K562 (cell line): ENCODE results near the gene SSU72. TPM values are rescaled to one million over a fixed set of nuclear protein-coding genes. Genes with fewer than 3 reads are reported as not detected.

ENCODE experiments used
- ATAC-seq: fragments of 200-7000 bp; cut with Tn5 transposase; 3 replicates; pipeline ENCODE4 v1.9.1; 2020; ENCODE audit warnings: moderate library complexity
- BruUV-seq: library from RNA; stranded (reverse); fragments of 400-500 nt; replicated peaks from 2 replicates; lab custom pipeline; 2021; lab: Mats Ljungman, UMichigan
- CTCF ChIA-PET: fragments of 300-600 bp; formaldehyde crosslinking; extraction: SDS; loops from one replicate; lab custom pipeline; 2021; ENCODE audit warnings: low intra/inter-chr PET ratio; lab: Yijun Ruan, JAX
- POLR2A ChIA-PET: fragments of 300-600, 350-650 bp; sonication (Branson Sonifier 250); formaldehyde crosslinking; extraction: SDS; loops from one replicate; lab custom pipeline; 2021; ENCODE audit warnings: antibody characterized with exemption, inconsistent platforms; lab: Yijun Ruan, JAX
- DNase-seq, 4 experiments: peaks; one replicate each; pipeline versions ENCODE4 v3.0.0 to v3.0.0-alpha.2; 2011 to 2018; ENCODE audit warnings: low spot score in 3 of 4, mixed read lengths in 3 of 4; ENCODE audit errors: extremely low read depth in 1 of 4
- FAIRE-seq: peaks from 2 replicates; lab custom pipeline; 2011; peaks lifted over from hg19 to GRCh38; lab: Jason Lieb, UNC
- H2AFZ ChIP-seq: 2 replicates; pipeline ENCODE4 v1.6.0; 2011; ENCODE audit warnings: low read depth, low read length, control low read depth, inconsistent platforms
- H3K27ac ChIP-seq: fragments of 200-600 bp; 3 replicates; pipeline ENCODE4 v1.8.0; 2011; ENCODE audit warnings: low read depth, mild to moderate bottlenecking, control low read depth, inconsistent platforms, low read length, moderate library complexity, mixed read lengths; ENCODE audit errors: extremely low read depth
- H3K27me3 ChIP-seq, 2 experiments: fragments of 300-600 bp in 1 of 2; 2 replicates in 1 of 2; 3 replicates in 1 of 2; pipeline versions ENCODE4 v1.6.0 to v1.8.0; 2011; ENCODE audit warnings: inconsistent platforms in 2 of 2, low read length in 2 of 2, mild to moderate bottlenecking in 1 of 2, mixed read lengths in 1 of 2, moderate library complexity in 1 of 2; ENCODE audit not compliant: control insufficient read depth in 2 of 2, insufficient read depth in 2 of 2
- H3K36me3 ChIP-seq: fragments of 300-600 bp; 3 replicates; pipeline ENCODE4 v1.8.0; 2011; ENCODE audit warnings: mild to moderate bottlenecking, low read length, inconsistent platforms; ENCODE audit not compliant: control insufficient read depth, insufficient read depth
- H3K4me1 ChIP-seq, 2 experiments: fragments of 200-600 bp in 1 of 2; replicated peaks in 1 of 2; 2 replicates in 1 of 2; 3 replicates in 1 of 2; pipeline versions ENCODE4 v1.5.1 to v1.8.0; 2011; ENCODE audit warnings: inconsistent platforms in 2 of 2, low read length in 2 of 2, mild to moderate bottlenecking in 1 of 2, mixed read lengths in 1 of 2, moderate library complexity in 1 of 2; ENCODE audit not compliant: control insufficient read depth in 2 of 2, insufficient read depth in 2 of 2
- H3K4me2 ChIP-seq: 2 replicates; pipeline ENCODE4 v1.6.1; 2011; ENCODE audit warnings: low read length, control low read depth, inconsistent platforms, mixed read lengths; ENCODE audit not compliant: insufficient read depth
- H3K4me3 ChIP-seq: fragments of 200-600 bp; sonication (generic), shearing (Covaris generic); 2 replicates; pipeline ENCODE4 v1.5.1; 2016; ENCODE audit warnings: control low read depth, inconsistent platforms
- H3K79me2 ChIP-seq: fragments of 200-600 bp; 3 replicates; pipeline ENCODE4 v1.8.0; 2011; ENCODE audit warnings: low read length, inconsistent platforms; ENCODE audit not compliant: control insufficient read depth, insufficient read depth
- H3K9ac ChIP-seq, 2 experiments: 2 replicates each; pipeline versions ENCODE4 v1.6.0 to v1.6.1; 2011; ENCODE audit warnings: low read depth in 2 of 2, low read length in 2 of 2, control low read depth in 1 of 2, inconsistent platforms in 1 of 2, mild to moderate bottlenecking in 1 of 2, mixed read lengths in 1 of 2; ENCODE audit not compliant: insufficient read depth in 1 of 2
- H3K9me1 ChIP-seq: one replicate; pipeline ENCODE4 v1.6.0; 2011; ENCODE audit warnings: inconsistent platforms, mild to moderate bottlenecking, low read length, moderate library complexity; ENCODE audit not compliant: control insufficient read depth, insufficient read depth
- H3K9me3 ChIP-seq: replicated peaks from 2 replicates; pipeline ENCODE4 v1.5.1; 2011; ENCODE audit warnings: low read depth, low read length, inconsistent platforms; ENCODE audit not compliant: control insufficient read depth, insufficient read depth
- H4K20me1 ChIP-seq: replicated peaks from 2 replicates; pipeline ENCODE4 v1.6.1; 2011; ENCODE audit warnings: low read length, inconsistent platforms, mixed read lengths; ENCODE audit not compliant: control insufficient read depth, insufficient read depth
- CHAMP1 ChIP-seq: fragments of 450-650 bp; IDR thresholded peaks from 2 replicates; pipeline ENCODE4 v1.6.1; 2016; ENCODE audit warnings: mild to moderate bottlenecking
- KAT7 ChIP-seq: sonication (generic); formaldehyde crosslinking; IDR thresholded peaks from 2 replicates; pipeline ENCODE4 v1.8.0; 2022; ENCODE audit warnings: missing genetic modification reagents, mild to moderate bottlenecking, borderline replicate concordance
- ZKSCAN1 ChIP-seq: fragments of 150-350 bp; IDR thresholded peaks from 2 replicates; pipeline ENCODE4 v1.6.1; 2016; ENCODE audit warnings: low read depth, low read length
- WGBS: fragments of 100-300 bp; shearing (Covaris generic); methylation state at CpG from one replicate; pipeline ENCODE4 v1.1.6; 2016; ENCODE audit warnings: low coverage, mixed read lengths; ENCODE audit not compliant: insufficient coverage; ENCODE audit errors: missing lambda C conversion rate; 5-methylcytosine and 5-hydroxymethylcytosine counted together
- in situ Hi-C: fragments of 300-500 bp; cut with MboI; formaldehyde crosslinking; loops from 4 replicates; pipeline ENCODE4 v1.15.0; 2018; ENCODE audit warnings: inconsistent platforms, mixed read lengths
- intact Hi-C: fragments of 100-400 bp; cut with micrococcal nuclease; formaldehyde crosslinking; loops from 2 replicates; pipeline ENCODE4 v1.14.2; 2022
- polyA plus RNA-seq, 8 experiments: library from polyadenylated mRNA; depleted of rRNA in 4 of 8; stranded (reverse) in 5 of 8; unstranded in 3 of 8; fragments of >200 nt; fragmentation: Nextera tagmentation in 2 of 8; fragmentation: Illumina TruSeq in 1 of 8; extraction: Ambion mirVana in 2 of 8; extraction: Trizol in 1 of 8; gene quantifications; 2 replicates each; pipeline versions ENCODE4 v1.2.1 to v1.2.3, GENCODE V29; 2011 to 2014; ENCODE audit warnings: inconsistent platforms in 1 of 8, missing spikeins in 1 of 8
- total RNA-seq, 7 experiments: library from RNA; depleted of rRNA in 6 of 7; stranded (reverse); fragments of >200 nt in 6 of 7; fragmentation: Illumina TruSeq in 2 of 7; extraction: Trizol in 2 of 7; gene quantifications; 2 replicates each; pipeline versions ENCODE4 v1.2.1 to v1.2.3, GENCODE V29; 2011 to 2021; ENCODE audit warnings: low replicate concordance in 1 of 7

Gene SSU72
- total and polyA plus RNA-seq, 9 of the 15 experiments (the other 6 are each of a cell fraction or from before 2014, with no cell fraction given), result 70.8 to 201 (median 94.6) TPM

GRCh38 chr1:1550591-1551432, 23.9 kb downstream of the SSU72 start (continued):
- TF ChIP-seq CHAMP1 (no peak), KAT7 (no peak)
- TF ChIP-seq, all 486 proteins: peak for 5

GRCh38 chr1:1550087-1550486, 24.6 kb downstream of the SSU72 start:
- Histone ChIP-seq H3K36me3 (peaks cover 57% of the 10 kb centered on the region; the same call in 2 of the 3 replicates), H3K4me1 (peaks cover 0 to 45% of the 10 kb centered on the region in 2 experiments; a peak in 2 of 5 replicates), H3K9ac (peak overlapping the region in 1 of 2 experiments; percentile 67; a peak in 1 of 4 replicates), H3K4me3 (no peak overlapping the region), H3K79me2 (peaks cover 46% of the 10 kb centered on the region), H3K9me1 (peaks cover 7% of the 10 kb centered on the region), H3K27ac (no peak overlapping the region), H3K9me3 (no peaks in the 10 kb centered on the region), H2AFZ (no peak overlapping the region), H4K20me1 (peaks cover 23% of the 10 kb centered on the region), H3K4me2 (no peak overlapping the region), H3K27me3 (no peaks in the 10 kb centered on the region)
- in situ Hi-C loops, result no loop called here
- POLR2A ChIA-PET, result no interaction called here
- DNase-seq (no peak), ATAC-seq (no peak), FAIRE-seq (no peak)
- no TSS peak for BruUV-seq
- intact Hi-C loops, result no loop called here
- no peak for TF ChIP-seq ZKSCAN1
- WGBS, result 93% methylated on average over 7 of the region's 7 CpGs
- CTCF ChIA-PET, result interaction anchor here (0.5 kb wide), 1 partner anchor 201 kb away, joined by 3 read pairs; the partner anchor contains the start of gene DVL1
